Neural progenitor cell (in vitro differentiated cells): Measurements from ENCODE around the gene NOD1. TPM values are rescaled to one million over a fixed set of nuclear protein-coding genes. Genes with fewer than 3 reads are reported as not detected.

Source experiments
- DNase-seq: peaks from one replicate; pipeline ENCODE4 v3.0.0-alpha.2; 2016; ENCODE audit warnings: low spot score
- H2AFZ ChIP-seq: fragments of 200-600 bp; sonication (generic); replicated peaks from 2 replicates; pipeline ENCODE4 v1.6.1; 2016; ENCODE audit warnings: antibody characterized with exemption
- H3F3A ChIP-seq: fragments of 200-600 bp; sonication (generic); 2 replicates; pipeline ENCODE4 v1.6.1; 2016; ENCODE audit warnings: antibody characterized with exemption, low read depth
- H3K27ac ChIP-seq: fragments of 200-600 bp; sonication (generic); 2 replicates; pipeline ENCODE4 v1.5.1; 2016; ENCODE audit warnings: mild to moderate bottlenecking
- H3K27me3 ChIP-seq: fragments of 200-600 bp; sonication (generic); 2 replicates; pipeline ENCODE4 v1.6.1; 2016; ENCODE audit warnings: mild to moderate bottlenecking, moderate library complexity
- H3K36me3 ChIP-seq: fragments of 200-600 bp; sonication (generic); 2 replicates; pipeline ENCODE4 v1.5.1; 2016
- H3K4me1 ChIP-seq: fragments of 200-600 bp; sonication (generic); 2 replicates; pipeline ENCODE4 v1.6.1; 2016; ENCODE audit warnings: mixed run types
- H3K4me2 ChIP-seq: fragments of 200-600 bp; sonication (generic); 2 replicates; pipeline ENCODE4 v1.6.1; 2016
- H3K4me3 ChIP-seq: fragments of 200-600 bp; sonication (generic); 2 replicates; pipeline ENCODE4 v1.5.1; 2016
- H3K79me2 ChIP-seq: fragments of 200-600 bp; sonication (generic); 2 replicates; pipeline ENCODE4 v1.6.1; 2016; ENCODE audit warnings: low read depth
- H3K9ac ChIP-seq: fragments of 200-600 bp; sonication (generic); 2 replicates; pipeline ENCODE4 v1.6.1; 2016
- H3K9me3 ChIP-seq: fragments of 200-600 bp; sonication (generic); 2 replicates; pipeline ENCODE4 v1.5.1; 2016; ENCODE audit warnings: low read depth
- H4K20me1 ChIP-seq: fragments of 200-600 bp; sonication (generic); 2 replicates; pipeline ENCODE4 v1.6.1; 2016; ENCODE audit warnings: low read depth
- H3K27ac Mint-ChIP-seq: 3 replicates; pipeline ENCODE4 v1.8.0; 2021; ENCODE audit warnings: mixed read lengths
- H3K27me3 Mint-ChIP-seq: 2 replicates; pipeline ENCODE4 v1.8.0; 2022; ENCODE audit warnings: low read depth, mild to moderate bottlenecking, inconsistent platforms, moderate library complexity, mixed read lengths; ENCODE audit not compliant: insufficient read depth
- H3K36me3 Mint-ChIP-seq: 3 replicates; pipeline ENCODE4 v1.8.0; 2021; ENCODE audit warnings: mixed read lengths
- H3K4me1 Mint-ChIP-seq: 3 replicates; pipeline ENCODE4 v1.8.0; 2021; ENCODE audit warnings: mixed read lengths
- H3K4me3 Mint-ChIP-seq: 3 replicates; pipeline ENCODE4 v1.8.0; 2021; ENCODE audit warnings: mild to moderate bottlenecking, moderate library complexity, mixed read lengths
- H3K9me3 Mint-ChIP-seq: 3 replicates; pipeline ENCODE4 v1.8.0; 2020; ENCODE audit warnings: mixed read lengths
- EZH2 ChIP-seq: fragments of 200-600 bp; sonication (generic); IDR thresholded peaks from 2 replicates; pipeline ENCODE4 v1.6.1; 2017; ENCODE audit warnings: antibody characterized with exemption, mild to moderate bottlenecking, moderate library complexity
- EZH2phosphoT487 ChIP-seq: fragments of 200-600 bp; sonication (generic); IDR thresholded peaks from 2 replicates; pipeline ENCODE4 v1.6.1; 2017; ENCODE audit warnings: antibody characterized with exemption
- total RNA-seq: library from RNA; depleted of rRNA; stranded (reverse); fragments of >200 nt; gene quantifications from 2 replicates; pipeline ENCODE4 v1.2.3, GENCODE V29; 2015; ENCODE audit warnings: low replicate concordance
- TF ChIP-seq, protein P1 (sequence below): fragments of 200-600 bp; sonication (generic); IDR thresholded peaks from 2 replicates; pipeline ENCODE4 v1.5.1; 2017; ENCODE audit warnings: antibody characterized with exemption, mild to moderate bottlenecking

Gene NOD1
- total RNA-seq, 1 donor from 2014 or later: 5.0 TPM

DNA sequence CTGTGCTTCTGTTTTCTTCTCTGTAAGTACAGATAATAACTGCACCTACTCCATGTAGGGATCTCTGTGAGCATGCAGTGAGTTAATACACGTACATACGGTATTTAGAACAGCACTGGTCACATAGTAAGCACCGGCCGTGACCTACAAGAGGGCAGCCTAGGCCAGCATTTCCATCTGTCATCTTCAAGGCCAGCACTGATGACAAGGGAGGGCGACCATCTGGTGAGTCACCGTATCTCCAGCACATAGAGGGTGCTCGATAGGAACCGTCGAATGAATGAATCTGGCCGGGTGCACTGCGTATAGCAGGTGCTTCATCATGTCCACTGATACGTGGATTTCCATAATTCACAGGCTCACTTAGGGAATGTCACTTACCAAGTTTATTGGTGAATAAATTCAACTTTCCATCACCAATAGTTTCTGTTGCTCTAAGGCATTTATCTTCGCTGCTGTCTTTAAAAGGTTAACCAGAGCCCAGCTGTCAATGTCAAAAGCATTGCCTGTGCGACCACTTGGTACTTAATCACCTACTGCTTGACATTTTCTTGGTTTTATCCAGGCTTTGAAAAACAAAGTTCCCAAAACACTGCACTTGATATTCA is 8.3 kb downstream of the NOD1 start:
- H4K20me1 ChIP-seq: no peaks in the 10 kb centered on the region
- Mint-ChIP-seq H3K9me3 (peaks cover 3% of the 10 kb centered on the region), H3K4me1 (peaks cover 42% of the 10 kb centered on the region), H3K36me3 (no peaks in the 10 kb centered on the region), H3K4me3 (no peak overlapping the region), H3K27ac (no peak overlapping the region), H3K27me3 (no peaks in the 10 kb centered on the region)
- H3K4me1 ChIP-seq: peaks cover 20% of the 10 kb centered on the region
- no peak overlapping the region for H3K27ac ChIP-seq
- H3K79me2 ChIP-seq: no peaks in the 10 kb centered on the region
- H3K9me3 ChIP-seq: no peaks in the 10 kb centered on the region
- H3K4me2 ChIP-seq: no peak overlapping the region
- no peak for DNase-seq
- no peaks in the 10 kb centered on the region for H3K36me3 ChIP-seq
- H2AFZ ChIP-seq: no peak overlapping the region
- TF ChIP-seq EZH2phosphoT487 (no peak), EZH2 (no peak)
- TF ChIP-seq, protein P1, sequence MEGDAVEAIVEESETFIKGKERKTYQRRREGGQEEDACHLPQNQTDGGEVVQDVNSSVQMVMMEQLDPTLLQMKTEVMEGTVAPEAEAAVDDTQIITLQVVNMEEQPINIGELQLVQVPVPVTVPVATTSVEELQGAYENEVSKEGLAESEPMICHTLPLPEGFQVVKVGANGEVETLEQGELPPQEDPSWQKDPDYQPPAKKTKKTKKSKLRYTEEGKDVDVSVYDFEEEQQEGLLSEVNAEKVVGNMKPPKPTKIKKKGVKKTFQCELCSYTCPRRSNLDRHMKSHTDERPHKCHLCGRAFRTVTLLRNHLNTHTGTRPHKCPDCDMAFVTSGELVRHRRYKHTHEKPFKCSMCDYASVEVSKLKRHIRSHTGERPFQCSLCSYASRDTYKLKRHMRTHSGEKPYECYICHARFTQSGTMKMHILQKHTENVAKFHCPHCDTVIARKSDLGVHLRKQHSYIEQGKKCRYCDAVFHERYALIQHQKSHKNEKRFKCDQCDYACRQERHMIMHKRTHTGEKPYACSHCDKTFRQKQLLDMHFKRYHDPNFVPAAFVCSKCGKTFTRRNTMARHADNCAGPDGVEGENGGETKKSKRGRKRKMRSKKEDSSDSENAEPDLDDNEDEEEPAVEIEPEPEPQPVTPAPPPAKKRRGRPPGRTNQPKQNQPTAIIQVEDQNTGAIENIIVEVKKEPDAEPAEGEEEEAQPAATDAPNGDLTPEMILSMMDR: no peak
- H3K4me3 ChIP-seq: no peak overlapping the region
- peaks cover 4% of the 10 kb centered on the region for H3F3A ChIP-seq
- H3K9ac ChIP-seq: no peak overlapping the region
- H3K27me3 ChIP-seq: no peaks in the 10 kb centered on the region

DNA sequence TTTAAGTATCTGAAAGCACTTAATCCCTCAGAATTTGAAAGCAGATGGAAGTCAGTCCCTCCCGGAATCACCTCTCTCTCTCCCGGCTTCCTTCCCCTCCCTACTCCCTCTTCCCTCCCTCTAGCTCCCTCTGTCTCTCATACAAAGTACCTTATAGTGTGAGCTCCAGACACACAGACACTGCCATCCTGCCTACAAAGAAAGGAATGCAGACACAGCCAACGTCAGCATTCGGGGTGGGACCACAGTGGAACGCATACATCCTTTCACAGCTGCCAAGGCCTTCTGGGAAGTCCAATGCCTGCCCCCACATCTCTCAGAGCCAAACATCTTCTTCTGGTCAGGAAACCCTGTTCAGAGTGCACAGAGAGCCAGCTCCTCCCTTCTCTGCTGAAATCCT is 9.3 kb downstream of the NOD1 start:
- Histone ChIP-seq H3K4me2 (peak overlapping the region; percentile 20), H3K4me1 (peaks cover 20% of the 10 kb centered on the region), H3K27me3 (no peaks in the 10 kb centered on the region), H4K20me1 (no peaks in the 10 kb centered on the region), H3K9me3 (no peaks in the 10 kb centered on the region), H3K4me3 (no peak overlapping the region), H3F3A (peaks cover 4% of the 10 kb centered on the region), H2AFZ (peak overlapping the region; percentile 14), H3K9ac (no peak overlapping the region), H3K27ac (no peak overlapping the region), H3K36me3 (no peaks in the 10 kb centered on the region), H3K79me2 (no peaks in the 10 kb centered on the region)
- TF ChIP-seq, protein P1: peak; percentile 55
- TF ChIP-seq EZH2phosphoT487: no peak
- H3K9me3 Mint-ChIP-seq: peaks cover 3% of the 10 kb centered on the region
- DNase-seq: peak; percentile 85
- no peak overlapping the region for H3K4me3 Mint-ChIP-seq
- peaks cover 43% of the 10 kb centered on the region for H3K4me1 Mint-ChIP-seq
- H3K27ac Mint-ChIP-seq: peak overlapping the region; percentile 94
- H3K27me3 Mint-ChIP-seq: no peaks in the 10 kb centered on the region
- no peaks in the 10 kb centered on the region for H3K36me3 Mint-ChIP-seq

DNA sequence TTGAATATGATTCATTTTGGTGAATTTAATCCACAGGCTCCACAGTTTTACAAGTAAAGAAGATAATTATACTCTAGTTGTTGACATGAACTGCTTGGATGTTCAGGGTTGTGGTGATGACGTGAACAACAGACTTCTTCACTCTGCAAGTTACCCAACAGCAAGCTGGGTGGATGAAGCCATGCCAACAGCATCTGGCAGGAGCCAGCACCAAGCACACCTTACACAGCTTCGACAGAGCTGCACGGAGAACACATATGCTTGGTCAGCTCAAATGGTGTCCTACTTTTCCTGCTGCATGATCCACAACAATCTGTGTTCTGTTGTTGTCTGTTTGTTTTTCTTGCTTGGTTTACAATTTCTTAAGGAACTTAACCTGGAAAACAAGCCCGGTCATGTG is 9.8 kb downstream of the NOD1 start:
- H3K9ac ChIP-seq: no peak overlapping the region
- DNase-seq: no peak
- no peaks in the 10 kb centered on the region for H3K79me2 ChIP-seq
- peak overlapping the region; percentile 20 for H3K4me2 ChIP-seq
- peaks cover 3% of the 10 kb centered on the region for H3K9me3 Mint-ChIP-seq
- peak overlapping the region; percentile 14 for H2AFZ ChIP-seq
- H4K20me1 ChIP-seq: no peaks in the 10 kb centered on the region
- no peaks in the 10 kb centered on the region for H3K36me3 ChIP-seq
- H3K4me1 Mint-ChIP-seq: peaks cover 43% of the 10 kb centered on the region
- H3K9me3 ChIP-seq: no peaks in the 10 kb centered on the region
- H3K27me3 ChIP-seq: no peaks in the 10 kb centered on the region
- H3K27ac Mint-ChIP-seq: no peak overlapping the region
- H3K4me3 ChIP-seq: no peak overlapping the region
- no peaks in the 10 kb centered on the region for H3K36me3 Mint-ChIP-seq
- H3K27ac ChIP-seq: no peak overlapping the region
- peaks cover 4% of the 10 kb centered on the region for H3F3A ChIP-seq
- TF ChIP-seq EZH2: no peak
- TF ChIP-seq EZH2phosphoT487: no peak
- TF ChIP-seq, protein P1: no peak
- H3K27me3 Mint-ChIP-seq: no peaks in the 10 kb centered on the region
- H3K4me1 ChIP-seq: peaks cover 20% of the 10 kb centered on the region
- H3K4me3 Mint-ChIP-seq: no peak overlapping the region
